Brain microvascular endothelial cell (primary cell): ENCODE data around the gene FGF1.

Experiments used
- DNase-seq: peaks from one replicate; pipeline ENCODE4 v3.0.0-alpha.2; 2020
- H3K27ac ChIP-seq: fragments of 250-450 bp; sonication (Bioruptor Pico); 2 replicates; pipeline ENCODE4 v1.5.1; 2020; ENCODE audit warnings: mild to moderate bottlenecking, moderate library complexity
- H3K27me3 ChIP-seq: fragments of 250-450 bp; sonication (Bioruptor Pico); replicated peaks from 2 replicates; pipeline ENCODE4 v1.5.1; 2020; ENCODE audit warnings: mild to moderate bottlenecking
- H3K36me3 ChIP-seq: fragments of 250-450 bp; sonication (Bioruptor Pico); replicated peaks from 2 replicates; pipeline ENCODE4 v1.5.1; 2020; ENCODE audit warnings: mild to moderate bottlenecking
- H3K4me3 ChIP-seq: 2 replicates; pipeline ENCODE4 v1.5.1; 2011; ENCODE audit warnings: low read depth, mild to moderate bottlenecking, control low read depth, low read length, moderate library complexity
- CTCF ChIP-seq: IDR thresholded peaks from 2 replicates; pipeline ENCODE4 v1.5.1; 2011; ENCODE audit warnings: low read depth, mild to moderate bottlenecking, moderate library complexity, low read length, control low read depth, inconsistent platforms; ENCODE audit errors: missing control alignments
- in situ Hi-C: cut with HindIII; loops from 2 replicates; pipeline ENCODE4 v1.10.0; 2017; ENCODE audit warnings: low sequenced_read_pairs, low pct_ligation_motif_present

Gene FGF1

DNA sequence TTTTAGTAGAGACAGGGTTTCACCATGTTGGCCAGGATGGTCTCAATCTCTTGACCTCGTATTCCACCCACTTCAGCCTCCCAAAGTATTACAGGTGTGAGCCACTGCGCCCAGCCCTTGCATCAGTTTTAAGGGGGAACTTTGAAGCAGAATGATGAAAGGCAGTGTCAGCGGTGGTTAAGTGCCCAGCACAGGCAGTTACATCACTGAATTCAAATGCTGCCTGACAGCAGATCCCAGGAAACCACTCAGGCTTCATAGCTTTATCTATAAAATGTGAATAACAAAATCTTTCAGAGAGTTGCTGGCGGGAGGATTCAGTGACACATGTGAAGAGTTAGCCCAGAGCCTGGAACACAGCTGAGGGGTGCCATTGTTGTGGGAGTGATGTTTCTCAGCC is 26.5 kb downstream of the FGF1 start:
- no peak for DNase-seq
- TF ChIP-seq CTCF: no peak
- Histone ChIP-seq H3K27me3 (no peaks in the 10 kb centered on the region), H3K36me3 (no peaks in the 10 kb centered on the region), H3K4me3 (no peak overlapping the region), H3K27ac (no peak overlapping the region)
- in situ Hi-C loops: no loop called here

- Histone ChIP-seq H3K4me3 (no peak overlapping the region), H3K27me3 (no peaks in the 10 kb centered on the region), H3K27ac (no peak overlapping the region), H3K36me3 (no peaks in the 10 kb centered on the region)
- in situ Hi-C loops: no loop called here
- TF ChIP-seq CTCF: no peak
- DNase-seq: no peak
Measured at GRCh38 chr5:142658278-142658677, 27.6 kb downstream of the FGF1 start.

GRCh38 chr5:142657446-142657845 is 28.4 kb downstream of the FGF1 start:
- no peaks in the 10 kb centered on the region for H3K36me3 ChIP-seq
- H3K4me3 ChIP-seq: no peak overlapping the region
- in situ Hi-C loops: no loop called here
- H3K27me3 ChIP-seq: no peaks in the 10 kb centered on the region
- H3K27ac ChIP-seq: no peak overlapping the region
- no peak for TF ChIP-seq CTCF
- DNase-seq: no peak

DNA sequence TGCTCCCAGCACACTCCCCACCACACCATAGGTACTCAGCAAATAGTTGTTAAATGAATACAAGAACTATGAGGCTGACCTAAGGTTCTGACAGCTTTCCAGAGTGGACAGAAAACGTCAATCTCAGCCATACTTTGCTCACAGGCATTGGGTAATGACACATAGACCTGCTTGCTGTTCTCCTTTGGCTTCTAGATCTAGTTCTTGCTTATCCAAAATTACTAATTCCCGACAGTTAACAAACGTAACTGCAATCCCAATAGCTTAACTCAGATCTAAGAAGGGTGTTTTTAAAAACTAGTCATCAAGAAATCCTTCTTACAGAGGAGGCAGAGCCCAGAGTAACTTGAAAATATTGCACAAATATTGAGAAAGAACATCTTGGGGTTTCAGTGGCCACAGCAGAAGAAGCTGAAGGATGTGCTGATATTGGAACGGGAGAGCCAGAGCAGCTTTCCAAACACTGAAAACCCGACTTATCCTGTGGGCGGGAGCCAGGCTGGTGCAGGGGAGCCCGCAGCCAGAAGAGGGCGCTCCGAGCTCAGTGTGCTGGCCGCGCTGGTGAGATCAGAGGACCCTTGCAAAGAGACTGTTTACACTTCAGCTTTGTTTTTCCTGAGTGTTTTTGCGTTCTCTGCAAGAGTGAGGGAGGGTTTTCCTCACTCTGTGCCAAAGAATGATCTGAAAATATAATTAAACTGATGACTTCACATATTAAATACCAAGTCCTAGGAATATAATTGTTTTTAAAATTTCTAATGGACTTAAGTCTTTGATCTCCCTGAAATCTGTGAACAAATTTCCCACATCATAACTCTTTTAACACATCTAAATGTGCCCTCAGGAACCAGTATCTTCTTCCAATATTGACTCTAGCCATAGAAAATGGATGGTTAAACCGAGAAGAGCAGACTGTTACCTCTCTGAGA is 30.3 kb downstream of the FGF1 start:
- peak; percentile 100 for TF ChIP-seq CTCF
- Histone ChIP-seq H3K27me3 (no peaks in the 10 kb centered on the region), H3K27ac (no peak overlapping the region), H3K36me3 (no peaks in the 10 kb centered on the region), H3K4me3 (no peak overlapping the region)
- DNase-seq: peak; percentile 80
- in situ Hi-C loops: no loop called here

DNA sequence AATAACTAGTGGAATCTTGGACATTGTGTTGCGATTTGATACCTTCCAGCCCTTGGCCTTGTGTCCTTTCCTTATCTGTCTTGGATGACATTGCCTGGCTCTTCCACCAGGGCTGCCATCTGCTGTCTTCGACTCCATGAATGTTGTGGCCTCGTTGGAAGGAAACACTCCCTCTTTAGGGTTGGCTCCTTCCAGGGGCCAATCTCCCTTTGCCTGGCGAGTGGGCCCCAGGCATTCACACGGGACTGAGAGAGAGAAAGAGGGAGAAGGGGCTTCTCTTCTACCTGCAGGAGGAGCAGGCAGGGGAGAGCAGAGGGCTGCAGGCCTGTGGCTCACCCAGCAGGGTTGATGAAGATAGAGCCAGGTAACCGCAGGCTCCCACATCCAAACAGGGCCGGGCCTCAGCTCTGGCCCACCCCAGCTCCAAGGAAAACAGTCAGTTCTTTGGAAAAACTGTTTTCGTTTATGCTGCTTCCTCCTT is 31.3 kb downstream of the FGF1 start:
- in situ Hi-C loops: no loop called here
- no peak for DNase-seq
- Histone ChIP-seq H3K4me3 (no peak overlapping the region), H3K27me3 (no peaks in the 10 kb centered on the region), H3K27ac (no peak overlapping the region), H3K36me3 (no peaks in the 10 kb centered on the region)
- peak; percentile 41 for TF ChIP-seq CTCF

DNA sequence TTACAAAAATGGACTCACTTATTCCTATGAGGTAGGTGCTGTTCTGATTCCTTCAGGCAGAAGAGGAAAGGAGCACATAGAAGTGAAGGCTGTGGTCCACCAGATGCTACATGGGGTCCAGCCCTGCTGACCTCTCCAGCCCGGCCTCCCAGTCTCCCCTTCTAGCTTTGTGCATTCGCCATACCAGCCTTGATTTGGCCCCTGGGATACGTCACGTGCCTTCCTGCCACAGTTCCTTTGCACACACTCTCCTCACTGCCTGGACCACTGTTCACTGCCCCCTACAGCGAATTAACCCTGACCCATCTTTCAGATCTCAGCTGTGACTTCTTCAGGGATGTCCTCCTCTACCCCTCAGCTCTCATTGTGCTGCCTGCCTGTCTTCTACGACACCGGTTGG is 32.6 kb downstream of the FGF1 start:
- in situ Hi-C loops: no loop called here
- H3K27me3 ChIP-seq: no peaks in the 10 kb centered on the region
- no peaks in the 10 kb centered on the region for H3K36me3 ChIP-seq
- no peak overlapping the region for H3K4me3 ChIP-seq
- no peak for TF ChIP-seq CTCF
- H3K27ac ChIP-seq: no peak overlapping the region
- DNase-seq: no peak
